ENCODE results near the gene HTR1A. TPM values are rescaled to one million over a fixed set of nuclear protein-coding genes. Genes with fewer than 3 reads are reported as not detected.

The HTR1A gene
- not detected for total RNA-seq

- Histone ChIP-seq H3K36me3 (no peaks in the 10 kb centered on the region), H3K4me3 (no peak within 1 kb of the TSS), H3K27me3 (peaks cover 52% of the 10 kb centered on the region), H3K4me1 (no peaks in the 10 kb centered on the region), H3K9me3 (peaks cover 0 to 15% (median 0%) of the 10 kb centered on the region in 3 donors), H3K27ac (no peak within 1 kb of the TSS)
- WGBS, 2 donors (ENCODE audit: low coverage in 1 of 2): 0 to 17% methylated on average over 1 to 7 of the region's 9 CpGs
- no peak for ATAC-seq
- TF ChIP-seq EP300 (IDR thresholded peaks at IDR 0.05): no peak
- no peak for TF ChIP-seq POLR2AphosphoS5 (IDR thresholded peaks at IDR 0.05)
- no peak for TF ChIP-seq CTCF (IDR thresholded peaks at IDR 0.05)
- TF ChIP-seq POLR2A (IDR thresholded peaks at IDR 0.05): no peak
Observed at GRCh38 chr5:63962279-63962678, at the start of gene HTR1A. Gene HTR1A, minus strand, starts transcription at chr5:63962445. Its CDS starts 726 bp downstream, at chr5:63961719.

- Histone ChIP-seq H3K4me3 (no peak overlapping the region), H3K27ac (no peak overlapping the region), H3K36me3 (no peaks in the 10 kb centered on the region), H3K4me1 (no peaks in the 10 kb centered on the region), H3K9me3 (no peaks in the 10 kb centered on the region), H3K27me3 (no peaks in the 10 kb centered on the region)
- 75 to 79% methylated on average over 2 to 3 of the region's 3 CpGs for WGBS, 2 donors (ENCODE audit: low coverage in 1 of 2)
- TF ChIP-seq POLR2AphosphoS5 (IDR thresholded peaks at IDR 0.05) (no peak), EP300 (IDR thresholded peaks at IDR 0.05) (no peak), CTCF (IDR thresholded peaks at IDR 0.05) (no peak), POLR2A (IDR thresholded peaks at IDR 0.05) (no peak)
- ATAC-seq: no peak
Observed at GRCh38 chr5:64003966-64004365, 41.7 kb upstream of the HTR1A start.

- Histone ChIP-seq H3K9me3 (no peaks in the 10 kb centered on the region), H3K36me3 (no peaks in the 10 kb centered on the region), H3K4me1 (no peaks in the 10 kb centered on the region), H3K4me3 (no peak overlapping the region), H3K27me3 (no peaks in the 10 kb centered on the region), H3K27ac (no peak overlapping the region)
- no peak for TF ChIP-seq CTCF (IDR thresholded peaks at IDR 0.05)
- no peak for TF ChIP-seq EP300 (IDR thresholded peaks at IDR 0.05)
- TF ChIP-seq POLR2A (IDR thresholded peaks at IDR 0.05): no peak
- no peak for TF ChIP-seq POLR2AphosphoS5 (IDR thresholded peaks at IDR 0.05)
- ATAC-seq: no peak
Observed at GRCh38 chr5:64000096-64000495, 37.9 kb upstream of the HTR1A start.

GRCh38 chr5:63987053-63987452 is 24.8 kb upstream of the HTR1A start:
- no peak for ATAC-seq
- no peaks in the 10 kb centered on the region for H3K4me1 ChIP-seq
- no peak overlapping the region for H3K27ac ChIP-seq
- no peaks in the 10 kb centered on the region for H3K36me3 ChIP-seq
- H3K9me3 ChIP-seq: no peaks in the 10 kb centered on the region
- H3K4me3 ChIP-seq: no peak overlapping the region
- no peaks in the 10 kb centered on the region for H3K27me3 ChIP-seq
- TF ChIP-seq POLR2AphosphoS5 (IDR thresholded peaks at IDR 0.05) (no peak), EP300 (IDR thresholded peaks at IDR 0.05) (no peak), CTCF (IDR thresholded peaks at IDR 0.05) (no peak), POLR2A (IDR thresholded peaks at IDR 0.05) (no peak)

- no peaks in the 10 kb centered on the region for H3K4me1 ChIP-seq
- H3K27ac ChIP-seq: no peak overlapping the region
- peaks cover 0 to 7% (median 0%) of the 10 kb centered on the region in 3 donors for H3K9me3 ChIP-seq
- 61 to 64% methylated on average over 2 of the region's 2 CpGs for WGBS, 2 donors (ENCODE audit: low coverage in 1 of 2)
- H3K27me3 ChIP-seq: no peaks in the 10 kb centered on the region
- TF ChIP-seq CTCF (IDR thresholded peaks at IDR 0.05): no peak
- no peak for TF ChIP-seq EP300 (IDR thresholded peaks at IDR 0.05)
- TF ChIP-seq POLR2A (IDR thresholded peaks at IDR 0.05): no peak
- no peak for TF ChIP-seq POLR2AphosphoS5 (IDR thresholded peaks at IDR 0.05)
- no peaks in the 10 kb centered on the region for H3K36me3 ChIP-seq
- H3K4me3 ChIP-seq: no peak overlapping the region
- ATAC-seq: no peak
Observed at GRCh38 chr5:63981864-63982263, 19.6 kb upstream of the HTR1A start.
